HEK293 (cell line): ENCODE measurements around the gene CEMIP2.
A peak's percentile ranks its signal among the peaks of the same experiment; 100 is the strongest.

Source experiments
- CTCF ChIA-PET: fragments of 350-600 bp; formaldehyde crosslinking; extraction: SDS; loops from one replicate; lab custom pipeline; 2021; ENCODE audit warnings: antibody characterized with exemption; lab: Yijun Ruan, JAX
- POLR2A ChIA-PET: fragments of 300-600 bp; formaldehyde crosslinking; extraction: SDS; loops from one replicate; lab custom pipeline; 2020; ENCODE audit warnings: antibody characterized with exemption, inconsistent platforms; lab: Yijun Ruan, JAX
- H3K27ac ChIP-seq: fragments of 200-500 bp; sonication (Bioruptor generic); 2 replicates; pipeline ENCODE4 v1.5.1; 2014; ENCODE audit warnings: low read depth, low read length, control low read depth, inconsistent platforms; ENCODE audit errors: extremely low read depth
- H3K36me3 ChIP-seq, 2 experiments: fragments of 200-500 bp in 1 of 2; sonication (Bioruptor generic) in 1 of 2; 1 replicate in 1 of 2; 2 replicates in 1 of 2; pipeline ENCODE4 v1.5.1; 2014 to 2017; ENCODE audit warnings: inconsistent platforms in 2 of 2, low read length in 2 of 2; ENCODE audit not compliant: control insufficient read depth in 2 of 2, insufficient read depth in 1 of 2
- H3K4me1 ChIP-seq: fragments of 200-500 bp; sonication (Bioruptor generic); 2 replicates; pipeline ENCODE4 v1.5.1; 2014; ENCODE audit warnings: mild to moderate bottlenecking, low read length, inconsistent platforms; ENCODE audit not compliant: control insufficient read depth, insufficient read depth
- H3K4me3 ChIP-seq: 2 replicates; pipeline ENCODE4 v1.5.1; 2011; ENCODE audit warnings: low read depth, mild to moderate bottlenecking, control low read depth, low read length, moderate library complexity
- H3K9me3 ChIP-seq: fragments of 200-500 bp; sonication (Bioruptor generic); 2 replicates; pipeline ENCODE4 v1.5.1; 2014; ENCODE audit warnings: low read depth, low read length, inconsistent platforms; ENCODE audit not compliant: control insufficient read depth, insufficient read depth
- ATF2 ChIP-seq: fragments of 450-650 bp; formaldehyde crosslinking; IDR thresholded peaks from 2 replicates; pipeline ENCODE4 v1.5.1; 2016; ENCODE audit warnings: missing biosample characterization, missing genetic modification characterization, low read depth
- EGR2 ChIP-seq: fragments of 450-650 bp; formaldehyde crosslinking; IDR thresholded peaks from 2 replicates; pipeline ENCODE4 v1.5.1; 2016; ENCODE audit warnings: low read depth, missing biosample characterization, missing genetic modification characterization
- KLF10 ChIP-seq: fragments of 450-650 bp; IDR thresholded peaks from 2 replicates; pipeline ENCODE4 v1.5.1; 2018; ENCODE audit warnings: missing biosample characterization, mild to moderate bottlenecking, missing genetic modification characterization
- KLF16 ChIP-seq: fragments of 450-650 bp; formaldehyde crosslinking; IDR thresholded peaks from 2 replicates; pipeline ENCODE4 v1.5.1; 2017; ENCODE audit warnings: missing biosample characterization, missing genetic modification characterization
- REPIN1 ChIP-seq: fragments of 450-650 bp; formaldehyde crosslinking; IDR thresholded peaks from 2 replicates; pipeline ENCODE4 v1.5.1; 2017; ENCODE audit warnings: missing biosample characterization, missing genetic modification characterization, low read depth
- TSHZ1 ChIP-seq: fragments of 450-650 bp; formaldehyde crosslinking; IDR thresholded peaks from 2 replicates; pipeline ENCODE4 v1.5.1; 2016; ENCODE audit warnings: missing biosample characterization, missing genetic modification characterization, borderline replicate concordance
- ZBTB10 ChIP-seq: fragments of 450-650 bp; formaldehyde crosslinking; IDR thresholded peaks from 2 replicates; pipeline ENCODE4 v1.5.1; 2016; ENCODE audit warnings: missing biosample characterization, missing genetic modification characterization
- ZBTB11 ChIP-seq: fragments of 450-650 bp; formaldehyde crosslinking; conservative IDR thresholded peaks from 2 replicates; pipeline ENCODE4 v1.5.1; 2016; ENCODE audit warnings: low read depth, missing biosample characterization, missing genetic modification characterization
- ZEB2 ChIP-seq: fragments of 450-650 bp; formaldehyde crosslinking; IDR thresholded peaks from 2 replicates; pipeline ENCODE4 v1.5.1; 2016; ENCODE audit warnings: missing biosample characterization, missing genetic modification characterization
- ZFHX2 ChIP-seq: fragments of 450-650 bp; formaldehyde crosslinking; conservative IDR thresholded peaks from 2 replicates; pipeline ENCODE4 v1.5.1; 2016; ENCODE audit warnings: missing biosample characterization, missing genetic modification characterization
- ZNF211 ChIP-seq: fragments of 450-650 bp; formaldehyde crosslinking; IDR thresholded peaks from 2 replicates; pipeline ENCODE4 v1.5.1; 2016; ENCODE audit warnings: low read depth, missing biosample characterization, missing genetic modification characterization
- ZNF626 ChIP-seq: fragments of 450-650 bp; sonication (Bioruptor Pico); formaldehyde crosslinking; IDR thresholded peaks from 2 replicates; pipeline ENCODE4 v1.5.1; 2018; ENCODE audit warnings: missing biosample characterization, missing genetic modification characterization, inconsistent platforms
- ZNF777 ChIP-seq: fragments of 450-650 bp; formaldehyde crosslinking; IDR thresholded peaks from 2 replicates; pipeline ENCODE4 v1.5.1; 2017; ENCODE audit warnings: missing biosample characterization, missing genetic modification characterization, borderline replicate concordance
- ZNF837 ChIP-seq: fragments of 450-650 bp; formaldehyde crosslinking; IDR thresholded peaks from 2 replicates; pipeline ENCODE4 v1.5.1; 2016; ENCODE audit warnings: missing biosample characterization, missing genetic modification characterization
- ZXDB ChIP-seq: fragments of 450-650 bp; formaldehyde crosslinking; IDR thresholded peaks from 2 replicates; pipeline ENCODE4 v1.5.1; 2016; ENCODE audit warnings: missing biosample characterization, missing genetic modification characterization

Gene CEMIP2

GRCh38 chr9:71685988-71686387 is 82.3 kb downstream of the CEMIP2 start:
- POLR2A ChIA-PET: interaction anchor here (0.6 to 1.5 kb wide), 2 partner anchors 80 to 111 kb away, joined by 3 to 5 read pairs; no protein-coding TSS in a partner anchor

GRCh38 chr9:71685394-71685793 is 82.9 kb downstream of the CEMIP2 start:
- Histone ChIP-seq H3K27ac (no peak overlapping the region), H3K9me3 (no peaks in the 10 kb centered on the region), H3K4me1 (0 out of 2 replicates have a peak, but pooled peaks cover 3% of the 10 kb centered on the region), H3K4me3 (no peak overlapping the region), H3K36me3 (peaks cover 0 to 21% of the 10 kb centered on the region in 2 experiments; a peak in 2 of 3 replicates)
- CTCF ChIA-PET: interaction anchor here (0.7 to 3.0 kb wide), 7 partner anchors 25 to 401 kb away, joined by 3 to 13 read pairs (median 4); no protein-coding TSS in a partner anchor
- peak; percentile 52 for TF ChIP-seq ZFHX2
- no peak for TF ChIP-seq ZNF837 (tag by site-specific recombination)
- TF ChIP-seq TSHZ1 (tag by site-specific recombination): no peak
- peak; percentile 29; the same call in 1 of the 2 replicates for TF ChIP-seq EGR2
- TF ChIP-seq ZNF626 (tag by site-specific recombination): no peak
- TF ChIP-seq ZBTB10 (tag by site-specific recombination): no peak
- TF ChIP-seq ATF2: no peak
- POLR2A ChIA-PET: interaction anchor here (0.6 to 1.5 kb wide), 2 partner anchors 81 to 226 kb away, joined by 3 to 5 read pairs; partner anchors contain the start of gene ABHD17B

More at GRCh38 chr9:71685988-71686387, 82.3 kb downstream of the CEMIP2 start:
- CTCF ChIA-PET: interaction anchor here (0.8 to 3.0 kb wide), 4 partner anchors 24 to 83 kb away, joined by 4 to 13 read pairs (median 6); no protein-coding TSS in a partner anchor
- Histone ChIP-seq H3K4me3 (no peak overlapping the region), H3K4me1 (0 out of 2 replicates have a peak, but pooled peaks cover 3% of the 10 kb centered on the region), H3K27ac (no peak overlapping the region)
- TF ChIP-seq ZXDB (no peak), ZNF211 (tag by site-specific recombination) (no peak), REPIN1 (tag by site-specific recombination) (no peak), ZEB2 (no peak), KLF10 (tag by site-specific recombination) (no peak), KLF16 (tag by site-specific recombination) (no peak), ZNF777 (no peak), ZBTB11 (no peak)
- TF ChIP-seq, all 188 proteins: peak for 0
- Histone ChIP-seq H3K36me3 (peaks cover 0 to 21% of the 10 kb centered on the region in 2 experiments; a peak in 2 of 3 replicates), H3K9me3 (no peaks in the 10 kb centered on the region)
